Measurements from ENCODE around the gene PAXX.

Gene PAXX

DNA sequence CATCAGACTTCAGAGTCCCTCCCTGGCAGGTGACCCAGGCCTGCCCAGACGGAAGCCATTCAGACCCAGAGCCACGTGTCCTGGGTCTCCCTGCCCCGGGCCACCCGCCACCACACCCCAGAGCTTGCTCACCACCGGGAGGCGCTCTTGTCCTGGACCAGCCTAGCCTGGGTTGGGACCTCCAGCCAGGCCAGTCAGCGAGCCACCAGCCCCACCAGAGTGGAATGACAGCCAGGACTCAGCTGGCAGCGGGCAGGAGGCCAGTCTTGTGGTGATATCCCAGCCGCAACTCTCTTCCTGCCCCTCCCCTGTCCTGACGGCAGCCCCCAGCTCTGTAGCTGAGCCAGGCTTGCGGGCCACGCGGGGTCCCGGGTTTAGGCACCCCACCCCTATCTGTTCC is 16.6 kb upstream of the PAXX start:
- ATAC-seq (replicated peaks; ENCODE audit: extremely low read depth, poor library complexity, severe bottlenecking) (no peak), DNase-seq (ENCODE audit: low spot score in 2 of 2) (no peak)
- Mint-ChIP-seq H3K27ac (ENCODE audit: low read depth) (no peak overlapping the region), H3K4me3 (peak overlapping the region; percentile 52), H3K9me3 (no peaks in the 10 kb centered on the region), H3K4me1 (peaks cover 21% of the 10 kb centered on the region), H3K27me3 (no peaks in the 10 kb centered on the region), H3K36me3 (ENCODE audit: insufficient read depth) (no peaks in the 10 kb centered on the region)

DNA sequence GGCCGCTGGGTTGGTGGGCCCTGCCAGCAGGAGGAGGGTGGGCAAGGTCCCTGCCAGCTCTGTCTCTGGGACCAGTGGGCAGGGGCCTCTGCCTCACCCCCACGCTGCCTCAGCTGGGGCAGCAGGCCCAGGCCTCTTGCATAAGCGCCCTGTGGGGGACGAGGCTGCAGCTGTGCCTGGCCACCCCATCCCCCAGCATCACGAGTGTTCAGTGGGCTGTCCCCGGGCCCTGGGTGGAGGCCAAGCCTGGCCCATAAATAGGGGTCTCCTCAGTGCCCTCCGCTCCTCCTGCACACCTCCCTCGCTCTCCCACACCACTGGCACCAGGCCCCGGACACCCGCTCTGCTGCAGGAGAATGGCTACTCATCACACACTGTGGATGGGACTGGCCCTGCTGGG is 15.0 kb upstream of the PAXX start, which contains the start of gene PTGDS:
PTGDS (plus strand) TSS at position 282 of the 400 bp plus-strand sequence; CDS start at position 357, 75 bp downstream.
- Mint-ChIP-seq H3K36me3 (ENCODE audit: insufficient read depth) (peaks cover 2% of the 10 kb centered on the region), H3K27me3 (no peaks in the 10 kb centered on the region), H3K4me1 (peaks cover 21% of the 10 kb centered on the region), H3K4me3 (peak within 1 kb of the TSS; percentile 52), H3K27ac (ENCODE audit: low read depth) (no peak within 1 kb of the TSS), H3K9me3 (no peaks in the 10 kb centered on the region)
- DNase-seq (ENCODE audit: low spot score in 2 of 2) (no peak), ATAC-seq (replicated peaks; ENCODE audit: extremely low read depth, poor library complexity, severe bottlenecking) (no peak)

GRCh38 chr9:136977649-136978072 is 14.6 kb upstream of the PAXX start:
- Mint-ChIP-seq H3K4me1 (peaks cover 21% of the 10 kb centered on the region), H3K36me3 (ENCODE audit: insufficient read depth) (peaks cover 2% of the 10 kb centered on the region), H3K9me3 (no peaks in the 10 kb centered on the region), H3K4me3 (peak overlapping the region; percentile 44), H3K27ac (ENCODE audit: low read depth) (no peak overlapping the region), H3K27me3 (no peaks in the 10 kb centered on the region)
- no peak for DNase-seq (ENCODE audit: low spot score in 2 of 2)
- no peak for ATAC-seq (replicated peaks; ENCODE audit: extremely low read depth, poor library complexity, severe bottlenecking)

DNA sequence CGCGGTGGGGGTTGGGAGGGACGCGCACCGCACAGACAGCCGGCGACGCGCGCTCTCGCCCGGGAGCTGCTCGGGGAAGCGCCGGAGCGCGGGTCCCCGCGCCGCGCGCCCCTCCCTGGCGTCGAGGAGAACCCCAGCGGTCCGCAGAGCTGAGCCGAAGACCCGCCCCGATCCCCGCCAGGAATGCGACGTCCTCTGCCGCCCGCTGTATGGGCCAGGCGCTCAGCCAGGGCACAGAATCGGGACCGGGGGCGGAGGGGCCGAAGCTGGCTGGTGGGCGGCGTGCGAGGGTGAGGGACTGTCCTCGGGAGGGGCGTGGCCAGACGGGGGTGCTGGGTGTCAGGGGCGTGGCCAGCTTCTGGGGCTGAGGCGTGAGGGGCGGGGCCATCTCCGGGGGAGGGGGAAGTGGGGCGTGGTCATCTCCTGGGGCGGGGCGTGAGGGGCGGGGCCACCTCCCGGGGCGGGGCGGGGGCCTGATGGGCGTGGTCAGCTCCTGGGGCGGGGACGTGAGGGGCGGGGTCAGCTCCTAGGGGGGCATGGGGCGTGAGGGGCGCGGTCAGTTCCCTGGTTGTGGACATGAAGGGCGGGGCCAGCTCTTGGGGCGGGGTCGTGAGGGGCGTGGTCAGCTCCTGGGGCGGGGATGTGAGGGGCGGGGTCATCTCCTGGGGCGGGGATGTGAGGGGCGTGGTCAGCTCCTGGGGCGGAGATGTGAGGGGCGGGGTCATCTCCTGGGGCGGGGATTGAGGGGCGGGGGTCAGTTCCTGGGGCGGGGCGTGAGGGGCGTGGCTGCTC is 14.0 kb upstream of the PAXX start:
- H3K36me3 Mint-ChIP-seq (ENCODE audit: insufficient read depth), result peaks cover 2% of the 10 kb centered on the region
- peak; percentile 37 for ATAC-seq (replicated peaks; ENCODE audit: extremely low read depth, poor library complexity, severe bottlenecking)
- no peaks in the 10 kb centered on the region for H3K9me3 Mint-ChIP-seq
- peak; percentile 54 to 61 for DNase-seq (ENCODE audit: low spot score in 2 of 2)
- H3K4me1 Mint-ChIP-seq, result peaks cover 21% of the 10 kb centered on the region
- H3K4me3 Mint-ChIP-seq, result peak overlapping the region; percentile 44
- no peak overlapping the region for H3K27ac Mint-ChIP-seq (ENCODE audit: low read depth)
- no peaks in the 10 kb centered on the region for H3K27me3 Mint-ChIP-seq

DNA sequence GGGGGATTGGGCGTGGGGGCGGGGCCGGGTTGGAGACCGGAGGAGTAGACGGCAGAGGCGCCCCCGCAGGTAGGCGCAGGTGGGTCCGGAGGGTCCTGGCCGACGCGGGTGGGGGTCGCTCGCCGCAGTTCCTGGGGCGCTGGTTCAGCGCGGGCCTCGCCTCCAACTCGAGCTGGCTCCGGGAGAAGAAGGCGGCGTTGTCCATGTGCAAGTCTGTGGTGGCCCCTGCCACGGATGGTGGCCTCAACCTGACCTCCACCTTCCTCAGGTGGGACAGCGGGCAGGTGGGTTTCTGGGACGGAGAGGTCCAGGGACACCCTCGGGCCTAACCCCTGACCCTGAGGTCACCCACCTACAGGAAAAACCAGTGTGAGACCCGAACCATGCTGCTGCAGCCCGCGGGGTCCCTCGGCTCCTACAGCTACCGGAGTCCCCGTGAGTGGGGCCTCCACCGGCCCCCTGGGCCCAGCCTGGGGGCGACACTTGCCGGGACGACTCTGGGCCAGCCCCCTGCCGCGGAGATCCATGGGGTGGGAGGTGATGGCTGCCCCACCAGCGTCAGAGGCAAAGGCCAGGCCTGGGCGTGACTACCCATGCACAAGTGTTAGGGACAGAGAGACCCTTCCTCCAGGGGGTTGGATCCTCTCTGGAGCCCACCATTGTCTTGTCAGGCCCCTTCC is 13.2 kb upstream of the PAXX start:
- DNase-seq (ENCODE audit: low spot score in 2 of 2), result no peak
- Mint-ChIP-seq H3K4me3 (no peak overlapping the region), H3K4me1 (peaks cover 25% of the 10 kb centered on the region), H3K36me3 (ENCODE audit: insufficient read depth) (peaks cover 2% of the 10 kb centered on the region), H3K27ac (ENCODE audit: low read depth) (no peak overlapping the region), H3K27me3 (peaks cover 6% of the 10 kb centered on the region), H3K9me3 (no peaks in the 10 kb centered on the region)
- no peak for ATAC-seq (replicated peaks; ENCODE audit: extremely low read depth, poor library complexity, severe bottlenecking)

DNA sequence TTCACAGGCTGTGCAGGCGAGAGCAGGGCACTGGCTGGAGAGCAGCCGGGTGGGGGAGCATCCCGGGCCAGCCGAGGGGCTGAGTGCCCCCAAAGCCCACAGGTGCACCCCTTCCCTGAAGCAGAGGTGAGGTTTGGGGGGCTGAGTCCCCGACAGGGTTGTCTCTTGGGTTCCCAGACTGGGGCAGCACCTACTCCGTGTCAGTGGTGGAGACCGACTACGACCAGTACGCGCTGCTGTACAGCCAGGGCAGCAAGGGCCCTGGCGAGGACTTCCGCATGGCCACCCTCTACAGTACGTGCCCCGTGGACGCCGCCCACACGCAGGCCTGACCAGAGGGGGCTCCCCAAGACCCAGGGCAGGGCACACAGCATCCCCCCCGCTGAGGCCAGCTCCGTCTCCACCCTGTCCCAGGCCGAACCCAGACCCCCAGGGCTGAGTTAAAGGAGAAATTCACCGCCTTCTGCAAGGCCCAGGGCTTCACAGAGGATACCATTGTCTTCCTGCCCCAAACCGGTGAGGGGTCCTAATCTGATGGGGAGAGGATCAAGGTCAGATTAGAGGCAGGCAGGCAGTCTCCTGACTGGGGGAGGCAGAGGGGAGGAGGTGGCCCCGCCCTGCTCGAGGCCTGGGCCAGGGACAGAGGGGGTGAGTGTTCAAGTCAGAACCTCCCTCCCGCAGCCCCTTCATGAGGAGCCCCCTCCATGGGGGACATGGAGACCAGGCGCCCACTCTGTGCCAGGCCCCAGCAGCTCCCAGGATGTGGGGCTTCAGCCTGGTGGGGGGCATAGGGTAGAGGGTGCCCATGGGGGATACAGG is 12.2 kb upstream of the PAXX start:
- Mint-ChIP-seq H3K9me3 (no peaks in the 10 kb centered on the region), H3K36me3 (ENCODE audit: insufficient read depth) (peaks cover 2% of the 10 kb centered on the region), H3K4me1 (peaks cover 24% of the 10 kb centered on the region), H3K4me3 (no peak overlapping the region), H3K27ac (ENCODE audit: low read depth) (no peak overlapping the region), H3K27me3 (peaks cover 12% of the 10 kb centered on the region)
- ATAC-seq (replicated peaks; ENCODE audit: extremely low read depth, poor library complexity, severe bottlenecking) (no peak), DNase-seq (ENCODE audit: low spot score in 2 of 2) (no peak)

DNA sequence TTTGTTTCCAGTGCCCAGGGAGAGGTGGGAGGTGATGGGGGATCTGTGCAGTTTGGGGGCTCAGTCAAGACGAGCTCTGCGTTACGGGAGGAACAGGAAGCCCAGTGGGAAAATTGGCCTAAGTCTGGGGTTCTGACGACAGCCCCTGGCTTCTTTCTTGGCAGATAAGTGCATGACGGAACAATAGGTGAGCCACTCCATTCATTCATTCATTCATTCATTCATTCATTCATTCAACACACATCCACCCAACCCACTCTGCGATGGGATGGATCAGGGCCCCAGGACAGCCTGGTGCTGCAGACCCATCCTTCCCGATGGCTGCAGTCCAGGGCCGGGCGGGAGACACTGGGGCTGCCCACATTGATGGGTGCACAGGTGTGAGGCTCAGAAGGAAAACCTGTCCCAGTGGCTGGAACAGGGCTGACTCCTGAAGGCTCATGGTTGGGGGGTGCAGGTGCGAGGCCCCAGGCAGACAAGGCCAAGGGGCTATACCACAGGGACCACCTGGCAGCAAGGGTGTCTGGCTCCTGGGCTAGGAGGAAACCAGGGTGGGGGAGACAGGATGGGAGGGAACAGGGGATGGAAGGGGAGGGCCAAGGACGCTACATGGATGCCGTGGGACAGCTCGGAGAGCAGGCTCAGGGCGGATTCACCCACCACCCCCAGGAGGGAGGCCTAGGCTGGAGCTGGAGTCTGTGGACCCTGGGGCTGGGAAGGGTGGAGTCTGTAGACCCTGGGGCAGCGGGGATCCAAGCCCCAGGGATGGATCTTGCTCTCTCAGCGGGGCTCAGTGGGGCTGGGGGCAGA is 11.3 kb upstream of the PAXX start:
- Mint-ChIP-seq H3K27me3 (peaks cover 12% of the 10 kb centered on the region), H3K4me1 (peaks cover 15% of the 10 kb centered on the region), H3K4me3 (no peak overlapping the region), H3K9me3 (no peaks in the 10 kb centered on the region), H3K27ac (ENCODE audit: low read depth) (no peak overlapping the region), H3K36me3 (ENCODE audit: insufficient read depth) (peaks cover 2% of the 10 kb centered on the region)
- no peak for ATAC-seq (replicated peaks; ENCODE audit: extremely low read depth, poor library complexity, severe bottlenecking)
- no peak for DNase-seq (ENCODE audit: low spot score in 2 of 2)

GRCh38 chr9:136981588-136982231 is 10.5 kb upstream of the PAXX start:
- ATAC-seq (replicated peaks; ENCODE audit: extremely low read depth, poor library complexity, severe bottlenecking) (no peak), DNase-seq (ENCODE audit: low spot score in 2 of 2) (no peak)
- H3K36me3 Mint-ChIP-seq (ENCODE audit: insufficient read depth), result peaks cover 2% of the 10 kb centered on the region
- no peaks in the 10 kb centered on the region for H3K9me3 Mint-ChIP-seq
- H3K27me3 Mint-ChIP-seq, result peaks cover 12% of the 10 kb centered on the region
- no peak overlapping the region for H3K4me3 Mint-ChIP-seq
- H3K4me1 Mint-ChIP-seq, result peaks cover 7% of the 10 kb centered on the region
- no peak overlapping the region for H3K27ac Mint-ChIP-seq (ENCODE audit: low read depth)

DNA sequence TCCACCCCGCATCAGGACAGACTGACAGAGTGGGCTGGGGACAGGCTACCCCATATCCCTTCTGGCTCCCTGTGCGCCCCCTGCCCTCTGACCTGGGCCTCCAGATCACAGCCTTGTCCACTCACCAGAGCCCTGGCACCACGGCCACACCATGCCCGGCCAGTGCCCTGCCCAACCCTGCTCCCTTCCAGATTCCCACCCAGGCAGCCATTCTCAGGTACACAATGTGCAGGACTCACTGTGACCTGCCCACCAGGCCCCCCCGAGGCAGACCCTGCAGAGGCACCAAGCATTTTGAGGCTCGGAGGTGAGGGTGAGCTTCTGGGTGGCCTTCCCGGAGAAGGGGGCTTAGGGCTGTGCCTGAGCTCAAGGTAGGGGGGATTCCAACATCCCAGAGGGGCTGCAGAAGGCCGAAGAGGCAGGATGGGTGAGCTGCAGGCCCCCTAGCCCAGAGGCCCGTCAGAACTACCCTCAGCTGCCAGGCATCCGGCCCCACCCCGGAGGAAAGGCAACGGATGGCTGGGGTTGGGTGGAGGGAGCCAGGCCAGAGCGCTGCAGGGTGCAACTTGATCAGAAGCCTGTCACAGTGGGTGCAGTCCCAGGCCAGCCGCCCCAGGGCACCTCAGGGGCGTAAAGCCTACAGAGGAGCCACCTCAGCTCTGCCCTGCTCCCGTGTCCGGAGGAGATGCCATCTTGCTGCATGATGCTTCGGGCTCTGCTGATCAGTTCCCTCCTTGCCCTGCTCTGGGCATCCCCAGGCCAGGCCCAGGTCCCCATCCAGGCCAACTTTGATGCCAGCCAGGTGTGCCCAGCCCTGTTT is 9.8 kb upstream of the PAXX start, which contains the start of gene LCNL1:
LCNL1 (plus strand) TSS at position 762 of the 820 bp plus-strand sequence. CDS start 594 bp downstream, outside the sequence.
- Mint-ChIP-seq H3K27ac (ENCODE audit: low read depth) (no peak within 1 kb of the TSS), H3K36me3 (ENCODE audit: insufficient read depth) (peaks cover 2% of the 10 kb centered on the region), H3K27me3 (peaks cover 12% of the 10 kb centered on the region), H3K9me3 (no peaks in the 10 kb centered on the region), H3K4me3 (no peak within 1 kb of the TSS), H3K4me1 (peaks cover 7% of the 10 kb centered on the region)
- DNase-seq (ENCODE audit: low spot score in 2 of 2), result no peak
- no peak for ATAC-seq (replicated peaks; ENCODE audit: extremely low read depth, poor library complexity, severe bottlenecking)

DNA sequence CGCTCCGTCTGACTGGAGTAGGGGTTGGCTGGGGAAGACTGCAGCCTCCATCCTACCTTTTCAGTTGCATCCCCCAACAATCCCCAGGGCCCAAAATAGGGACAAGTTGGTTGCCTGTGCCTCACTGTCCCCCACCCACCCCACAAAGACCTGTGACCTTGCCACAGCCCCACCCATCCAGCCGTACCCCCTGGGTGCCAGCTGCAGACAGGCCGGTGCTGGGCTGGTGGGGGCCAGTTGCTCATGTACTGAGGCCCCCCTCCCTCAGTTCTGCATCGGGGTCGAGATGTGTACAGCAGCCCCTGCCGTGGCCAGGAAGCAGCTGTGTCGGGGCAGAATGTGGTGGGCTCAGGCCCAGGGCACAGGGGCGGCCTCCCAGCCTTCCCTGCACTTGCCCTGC is 9.1 kb upstream of the PAXX start:
- ATAC-seq (replicated peaks; ENCODE audit: extremely low read depth, poor library complexity, severe bottlenecking), result no peak
- no peak overlapping the region for H3K4me3 Mint-ChIP-seq
- H3K36me3 Mint-ChIP-seq (ENCODE audit: insufficient read depth), result peaks cover 2% of the 10 kb centered on the region
- H3K9me3 Mint-ChIP-seq, result no peaks in the 10 kb centered on the region
- no peak for DNase-seq (ENCODE audit: low spot score in 2 of 2)
- H3K4me1 Mint-ChIP-seq, result peaks cover 7% of the 10 kb centered on the region
- H3K27ac Mint-ChIP-seq (ENCODE audit: low read depth), result no peak overlapping the region
- H3K27me3 Mint-ChIP-seq, result peaks cover 12% of the 10 kb centered on the region
